HFF-Myc (cell line): ENCODE results near the gene IFT57.

Experiments
- DNase-seq: peaks from one replicate; pipeline ENCODE4 v3.0.0-alpha.2; 2011; ENCODE audit warnings: low read depth; ENCODE audit errors: extremely low read depth
- H3K4me3 ChIP-seq: replicated peaks from 2 replicates; pipeline ENCODE4 v1.5.1; 2011; ENCODE audit warnings: low read depth, mild to moderate bottlenecking, control low read depth, low read length
- TF ChIP-seq, protein P1 (sequence below): IDR thresholded peaks from 2 replicates; pipeline ENCODE4 v1.5.1; 2012; ENCODE audit warnings: mild to moderate bottlenecking, low read depth, low read length, control low read depth; ENCODE audit errors: missing control alignments

Gene IFT57

DNA sequence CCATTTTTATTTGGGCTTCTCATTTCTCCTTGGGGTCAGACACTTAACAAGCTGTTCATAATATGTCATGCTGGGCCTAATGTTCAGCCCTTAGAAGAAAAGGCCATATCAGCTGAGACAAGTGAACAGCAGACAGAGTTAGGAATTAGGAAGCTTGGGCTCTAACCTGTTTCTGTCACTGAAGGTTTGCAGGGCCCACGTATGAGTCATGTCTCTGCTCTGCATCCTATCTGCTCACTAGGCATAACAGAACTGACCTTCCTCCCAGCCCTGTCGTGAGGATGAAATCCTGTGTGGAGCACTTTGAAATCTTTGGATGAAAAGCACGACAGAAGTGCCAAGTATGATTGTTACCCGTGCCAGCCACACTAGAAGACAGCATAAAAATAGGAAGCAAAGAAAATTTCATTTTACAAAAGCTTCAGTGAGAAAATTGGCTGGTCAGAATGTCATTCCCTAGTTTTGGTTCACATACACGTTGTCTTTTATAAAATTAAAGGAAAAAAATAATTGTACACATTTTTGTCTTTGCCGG is 104.9 kb downstream of the IFT57 start:
- TF ChIP-seq, protein P1, sequence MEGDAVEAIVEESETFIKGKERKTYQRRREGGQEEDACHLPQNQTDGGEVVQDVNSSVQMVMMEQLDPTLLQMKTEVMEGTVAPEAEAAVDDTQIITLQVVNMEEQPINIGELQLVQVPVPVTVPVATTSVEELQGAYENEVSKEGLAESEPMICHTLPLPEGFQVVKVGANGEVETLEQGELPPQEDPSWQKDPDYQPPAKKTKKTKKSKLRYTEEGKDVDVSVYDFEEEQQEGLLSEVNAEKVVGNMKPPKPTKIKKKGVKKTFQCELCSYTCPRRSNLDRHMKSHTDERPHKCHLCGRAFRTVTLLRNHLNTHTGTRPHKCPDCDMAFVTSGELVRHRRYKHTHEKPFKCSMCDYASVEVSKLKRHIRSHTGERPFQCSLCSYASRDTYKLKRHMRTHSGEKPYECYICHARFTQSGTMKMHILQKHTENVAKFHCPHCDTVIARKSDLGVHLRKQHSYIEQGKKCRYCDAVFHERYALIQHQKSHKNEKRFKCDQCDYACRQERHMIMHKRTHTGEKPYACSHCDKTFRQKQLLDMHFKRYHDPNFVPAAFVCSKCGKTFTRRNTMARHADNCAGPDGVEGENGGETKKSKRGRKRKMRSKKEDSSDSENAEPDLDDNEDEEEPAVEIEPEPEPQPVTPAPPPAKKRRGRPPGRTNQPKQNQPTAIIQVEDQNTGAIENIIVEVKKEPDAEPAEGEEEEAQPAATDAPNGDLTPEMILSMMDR, result no peak
- no peak overlapping the region for H3K4me3 ChIP-seq
- DNase-seq, result no peak

DNA sequence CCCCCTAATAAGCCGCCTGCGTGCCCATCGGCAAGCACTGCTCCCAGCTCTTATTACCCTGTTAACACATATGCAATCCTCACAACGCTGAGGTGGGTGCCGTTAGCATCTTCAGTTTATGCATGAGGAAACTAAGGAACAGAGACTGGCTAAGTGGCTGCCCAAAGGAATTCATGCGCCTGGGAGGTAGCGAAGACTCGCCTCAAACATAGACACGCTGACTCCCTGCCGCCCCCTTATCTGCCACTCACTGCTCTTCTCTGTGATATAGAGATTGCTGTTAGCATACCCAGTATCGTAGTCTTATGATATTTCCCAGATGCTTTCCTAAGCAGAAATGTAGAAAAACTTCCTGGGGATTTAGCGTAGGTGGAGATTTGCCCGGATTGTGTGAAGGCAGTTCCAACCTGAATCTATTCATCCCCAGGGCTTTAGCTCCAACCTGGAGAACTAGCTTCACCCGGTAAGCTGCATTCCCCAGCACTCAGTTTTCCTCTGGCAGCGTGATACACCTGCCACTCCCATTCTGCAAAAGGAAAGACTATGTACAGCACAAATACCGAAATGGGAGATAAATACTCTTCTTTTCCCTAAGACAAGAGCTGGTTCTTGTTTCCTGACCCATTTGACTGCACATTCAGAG is 107.7 kb downstream of the IFT57 start:
- H3K4me3 ChIP-seq, result no peak overlapping the region
- no peak for DNase-seq
- TF ChIP-seq, protein P1, result no peak

DNA sequence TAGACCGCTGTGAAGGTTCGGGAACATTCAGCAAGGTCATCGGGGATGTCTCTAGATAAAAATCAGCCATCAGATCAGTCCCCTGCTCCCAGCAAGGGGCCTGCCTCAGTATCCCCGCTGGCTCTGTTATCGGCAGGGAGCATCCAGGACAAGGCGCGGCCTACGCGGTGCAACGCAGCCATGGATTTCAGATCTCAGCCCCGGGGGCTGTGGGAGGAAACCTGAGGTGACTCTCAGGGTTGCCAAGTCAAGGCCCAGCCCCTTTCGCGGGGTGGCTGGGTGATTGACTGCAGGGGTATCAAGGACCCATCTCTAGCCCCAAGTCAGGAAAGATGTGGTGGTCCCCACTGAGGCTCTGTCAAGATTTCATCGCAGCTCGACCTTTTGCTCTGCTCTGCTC is 108.2 kb downstream of the IFT57 start:
- no peak for DNase-seq
- no peak overlapping the region for H3K4me3 ChIP-seq
- TF ChIP-seq, protein P1, result no peak

GRCh38 chr3:108110934-108111333 is 111.3 kb downstream of the IFT57 start:
- TF ChIP-seq, protein P1, result no peak
- no peak overlapping the region for H3K4me3 ChIP-seq
- DNase-seq, result no peak
